ENCODE results near the gene SF3B1. TPM values are rescaled to one million over a fixed set of nuclear protein-coding genes. Genes with fewer than 3 reads are reported as not detected.

SF3B1 gene
- total and polyA plus RNA-seq, 2 donors (not counting 1 experiment from before 2014, with no cell fraction given), result 524 to 722 TPM

GRCh38 chr2:197368412-197368811 is 66.4 kb downstream of the SF3B1 start:
- no peak overlapping the region for H3K4me3 Mint-ChIP-seq
- Histone ChIP-seq H3K9me3 (ENCODE audit: control extremely low read depth in 1 of 3, control insufficient read depth in 2 of 3, insufficient read depth in 1 of 3, low read length in 2 of 3) (no peaks in the 10 kb centered on the region), H4K20me1 (ENCODE audit: control insufficient read depth, insufficient read depth, low read length, poor library complexity, severe bottlenecking) (no peaks in the 10 kb centered on the region), H3K27ac (ENCODE audit: low read length in 2 of 2) (no peak overlapping the region), H3K9ac (ENCODE audit: low read length) (no peak overlapping the region), H3K27me3 (replicated peaks in 1 of 4; ENCODE audit: control extremely low read depth in 1 of 4, control insufficient read depth in 3 of 4, insufficient read depth in 4 of 4, low read length in 3 of 4) (no peaks in the 10 kb centered on the region), H2AFZ (ENCODE audit: insufficient read depth, low read depth, low read length, poor library complexity, severe bottlenecking) (no peak overlapping the region), H3K4me3 (ENCODE audit: control extremely low read depth in 1 of 5, extremely low read depth in 1 of 5, insufficient read depth in 1 of 5, low read depth in 2 of 5, low read length in 4 of 5) (no peak overlapping the region), H3K36me3 (replicated peaks in 1 of 2; ENCODE audit: control extremely low read depth in 1 of 2, control insufficient read depth in 1 of 2, extremely low read depth in 1 of 2, insufficient read depth in 2 of 2, low read length in 1 of 2) (no peaks in the 10 kb centered on the region), H3K4me1 (ENCODE audit: control insufficient read depth in 2 of 2, insufficient read depth in 2 of 2, low read length in 2 of 2) (peaks cover 0 to 7% of the 10 kb centered on the region in 2 donors), H3K4me2 (replicated peaks; ENCODE audit: low read depth, low read length, poor library complexity, severe bottlenecking) (no peak overlapping the region), H3K79me2 (ENCODE audit: control insufficient read depth, insufficient read depth, low read length) (no peaks in the 10 kb centered on the region)
- POLR2A ChIA-PET, result no interaction called here
- CTCF ChIA-PET, result no interaction called here
- WGBS (ENCODE audit: insufficient coverage), result 91% methylated on average over 6 of the region's 6 CpGs
- peaks cover 8% of the 10 kb centered on the region for H3K4me1 Mint-ChIP-seq
- no peaks in the 10 kb centered on the region for H3K27me3 Mint-ChIP-seq
- ATAC-seq (ENCODE audit: low read depth), result no peak
- DNase-seq, result no peak
- no peak for TF ChIP-seq EZH2 (IDR thresholded peaks at IDR 0.05; ENCODE audit: borderline replicate concordance, insufficient read depth, low read depth, low read length, poor library complexity, severe bottlenecking)
- TF ChIP-seq, protein P1, sequence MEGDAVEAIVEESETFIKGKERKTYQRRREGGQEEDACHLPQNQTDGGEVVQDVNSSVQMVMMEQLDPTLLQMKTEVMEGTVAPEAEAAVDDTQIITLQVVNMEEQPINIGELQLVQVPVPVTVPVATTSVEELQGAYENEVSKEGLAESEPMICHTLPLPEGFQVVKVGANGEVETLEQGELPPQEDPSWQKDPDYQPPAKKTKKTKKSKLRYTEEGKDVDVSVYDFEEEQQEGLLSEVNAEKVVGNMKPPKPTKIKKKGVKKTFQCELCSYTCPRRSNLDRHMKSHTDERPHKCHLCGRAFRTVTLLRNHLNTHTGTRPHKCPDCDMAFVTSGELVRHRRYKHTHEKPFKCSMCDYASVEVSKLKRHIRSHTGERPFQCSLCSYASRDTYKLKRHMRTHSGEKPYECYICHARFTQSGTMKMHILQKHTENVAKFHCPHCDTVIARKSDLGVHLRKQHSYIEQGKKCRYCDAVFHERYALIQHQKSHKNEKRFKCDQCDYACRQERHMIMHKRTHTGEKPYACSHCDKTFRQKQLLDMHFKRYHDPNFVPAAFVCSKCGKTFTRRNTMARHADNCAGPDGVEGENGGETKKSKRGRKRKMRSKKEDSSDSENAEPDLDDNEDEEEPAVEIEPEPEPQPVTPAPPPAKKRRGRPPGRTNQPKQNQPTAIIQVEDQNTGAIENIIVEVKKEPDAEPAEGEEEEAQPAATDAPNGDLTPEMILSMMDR (IDR thresholded peaks at IDR 0.05), result no peak
- no peaks in the 10 kb centered on the region for H3K9me3 Mint-ChIP-seq (ENCODE audit: insufficient read depth)
- intact Hi-C loops (cut with micrococcal nuclease), result no loop called here
- no peak overlapping the region for H3K27ac Mint-ChIP-seq

DNA sequence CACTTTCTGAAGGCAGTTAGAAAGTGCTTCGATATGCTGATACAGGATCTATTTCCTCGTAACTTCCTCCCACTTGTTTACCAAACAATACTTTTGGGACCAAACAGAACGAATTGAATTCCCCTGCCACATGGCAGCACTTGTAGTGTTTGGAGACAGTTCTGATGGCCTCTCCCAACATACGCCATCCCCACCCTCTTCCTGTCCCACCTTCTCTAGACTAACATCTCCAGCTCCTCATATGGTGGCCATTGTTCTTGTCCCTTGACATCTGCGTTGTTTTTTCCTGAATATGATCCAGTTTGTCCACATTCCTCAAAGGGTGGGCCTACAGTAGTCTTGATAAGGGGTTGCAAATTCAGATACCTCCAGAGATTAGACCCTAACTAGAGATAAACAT is 70.8 kb downstream of the SF3B1 start:
- Mint-ChIP-seq H3K9me3 (ENCODE audit: insufficient read depth) (no peaks in the 10 kb centered on the region), H3K4me1 (no peaks in the 10 kb centered on the region), H3K27ac (no peak overlapping the region), H3K4me3 (no peak overlapping the region), H3K27me3 (no peaks in the 10 kb centered on the region)
- no peak overlapping the region for H3K4me2 ChIP-seq (replicated peaks; ENCODE audit: low read depth, low read length, poor library complexity, severe bottlenecking)
- no peak for ATAC-seq (ENCODE audit: low read depth)
- 92% methylated on average over 4 of the region's 5 CpGs for WGBS (ENCODE audit: insufficient coverage)
- DNase-seq, result no peak
- CTCF ChIA-PET, result interaction anchor here (1.2 to 1.6 kb wide), 2 partner anchors 19 to 173 kb away, joined by 3 to 4 read pairs; no protein-coding TSS in a partner anchor
- intact Hi-C loops (cut with micrococcal nuclease), result no loop called here
- H3K4me3 ChIP-seq (ENCODE audit: control extremely low read depth in 1 of 5, extremely low read depth in 1 of 5, insufficient read depth in 1 of 5, low read depth in 2 of 5, low read length in 4 of 5), result no peak overlapping the region
- no peak overlapping the region for H3K9ac ChIP-seq (ENCODE audit: low read length)
- POLR2A ChIA-PET, result no interaction called here
- H3K79me2 ChIP-seq (ENCODE audit: control insufficient read depth, insufficient read depth, low read length), result no peaks in the 10 kb centered on the region
- H3K4me1 ChIP-seq (ENCODE audit: control insufficient read depth in 2 of 2, insufficient read depth in 2 of 2, low read length in 2 of 2), result no peaks in the 10 kb centered on the region
- H3K9me3 ChIP-seq (ENCODE audit: control extremely low read depth in 1 of 3, control insufficient read depth in 2 of 3, insufficient read depth in 1 of 3, low read length in 2 of 3), result no peaks in the 10 kb centered on the region
- no peaks in the 10 kb centered on the region for H3K27me3 ChIP-seq (replicated peaks in 1 of 4; ENCODE audit: control extremely low read depth in 1 of 4, control insufficient read depth in 3 of 4, insufficient read depth in 4 of 4, low read length in 3 of 4)
- no peak for TF ChIP-seq EZH2 (IDR thresholded peaks at IDR 0.05; ENCODE audit: borderline replicate concordance, insufficient read depth, low read depth, low read length, poor library complexity, severe bottlenecking)
- TF ChIP-seq, protein P1 (IDR thresholded peaks at IDR 0.05), result no peak
- no peaks in the 10 kb centered on the region for H3K36me3 ChIP-seq (replicated peaks in 1 of 2; ENCODE audit: control extremely low read depth in 1 of 2, control insufficient read depth in 1 of 2, extremely low read depth in 1 of 2, insufficient read depth in 2 of 2, low read length in 1 of 2)
- no peaks in the 10 kb centered on the region for H4K20me1 ChIP-seq (ENCODE audit: control insufficient read depth, insufficient read depth, low read length, poor library complexity, severe bottlenecking)
- H3K27ac ChIP-seq (ENCODE audit: low read length in 2 of 2), result no peak overlapping the region
- H2AFZ ChIP-seq (ENCODE audit: insufficient read depth, low read depth, low read length, poor library complexity, severe bottlenecking), result no peak overlapping the region
